GM21447 (cell line): Measurements from ENCODE around the gene LAP3.

Source experiments
- ATAC-seq: cut with Tn5 transposase; IDR thresholded peaks from one replicate; pipeline ENCODE4 v1.9.1; 2021; ENCODE audit not compliant: unreplicated experiment

The LAP3 gene

DNA sequence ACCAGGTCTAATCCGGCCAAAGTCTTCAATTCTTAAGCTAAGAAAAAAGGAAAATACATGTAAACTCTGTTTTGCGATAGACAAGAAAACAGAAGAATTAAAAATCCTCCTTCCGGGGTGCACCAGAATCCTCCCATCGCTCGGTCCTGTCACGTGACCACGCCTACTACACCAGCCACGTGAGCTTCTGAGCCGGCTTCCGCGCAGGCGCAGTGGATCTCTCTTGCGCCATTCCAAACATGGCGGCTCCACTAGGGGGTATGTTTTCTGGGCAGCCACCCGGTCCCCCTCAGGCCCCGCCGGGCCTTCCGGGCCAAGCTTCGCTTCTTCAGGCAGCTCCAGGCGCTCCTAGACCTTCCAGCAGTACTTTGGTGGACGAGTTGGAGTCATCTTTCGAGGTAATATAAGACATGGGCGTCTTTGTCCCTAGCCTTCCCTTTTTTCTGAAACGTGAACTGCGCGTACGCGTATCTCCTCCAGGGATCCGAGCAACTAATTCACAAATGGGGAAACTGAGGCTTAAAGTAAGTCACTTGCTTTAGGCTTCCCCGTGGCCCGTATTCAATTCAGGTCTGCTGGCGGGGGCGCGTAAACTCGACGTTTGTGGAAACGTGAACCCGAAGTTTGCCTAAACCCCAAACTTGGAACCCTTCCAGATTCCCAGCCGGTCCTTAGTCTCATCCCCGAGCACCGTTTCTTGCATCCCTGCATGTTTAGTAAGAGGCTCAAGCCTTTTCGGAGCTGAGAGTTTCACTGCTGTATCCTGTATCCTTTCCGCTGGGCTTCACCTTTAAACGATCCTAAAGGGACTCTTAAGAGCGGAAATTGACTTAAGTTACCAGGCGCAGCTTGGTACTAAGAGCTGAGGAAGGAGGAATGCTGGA is 37.7 kb downstream of the LAP3 start, which contains the start of gene MED28:
MED28 (plus strand) TSS at position 226 of the 884 bp plus-strand sequence; CDS start at position 240, 14 bp downstream.
- ATAC-seq = peak; percentile 95

DNA sequence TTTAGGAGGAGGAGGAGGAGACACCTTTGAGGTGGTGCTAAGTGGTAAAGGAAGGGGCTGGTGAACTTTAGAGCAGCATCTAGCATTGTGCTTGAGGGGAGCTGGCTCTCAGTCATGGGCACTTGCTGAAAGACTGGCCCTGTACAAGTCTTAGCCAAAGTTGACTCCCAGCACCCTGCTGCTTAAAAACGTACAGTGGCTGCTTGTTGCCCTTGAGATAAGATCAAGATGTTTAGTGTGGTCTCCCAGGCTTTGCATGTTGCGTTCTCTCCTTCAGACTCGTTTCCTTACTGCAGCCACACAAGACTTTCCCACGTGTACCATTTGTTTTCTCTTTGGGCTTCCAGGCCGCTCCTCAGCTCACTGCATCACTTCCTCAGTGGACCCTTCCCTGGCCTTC is 39.3 kb downstream of the LAP3 start:
- no peak for ATAC-seq

DNA sequence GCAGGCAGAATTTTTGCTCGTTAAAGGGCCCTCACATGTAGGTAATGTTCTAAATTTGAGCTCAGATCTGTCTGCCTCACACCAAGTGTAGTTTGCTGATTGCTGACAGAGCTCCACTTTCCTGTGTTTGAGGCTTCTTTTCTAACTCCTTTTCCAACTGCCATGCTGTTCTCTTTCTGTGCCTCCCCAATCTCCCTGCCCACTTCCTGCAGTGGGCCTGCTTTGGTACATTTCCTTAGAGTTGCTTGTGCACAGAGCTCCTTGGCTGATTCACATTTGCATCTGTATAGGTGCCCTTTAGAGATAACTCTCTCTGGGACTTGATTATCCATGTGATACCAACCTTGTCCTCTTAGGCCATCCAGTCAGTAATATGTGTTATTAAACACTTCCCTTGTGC is 41.9 kb downstream of the LAP3 start:
- no peak for ATAC-seq

DNA sequence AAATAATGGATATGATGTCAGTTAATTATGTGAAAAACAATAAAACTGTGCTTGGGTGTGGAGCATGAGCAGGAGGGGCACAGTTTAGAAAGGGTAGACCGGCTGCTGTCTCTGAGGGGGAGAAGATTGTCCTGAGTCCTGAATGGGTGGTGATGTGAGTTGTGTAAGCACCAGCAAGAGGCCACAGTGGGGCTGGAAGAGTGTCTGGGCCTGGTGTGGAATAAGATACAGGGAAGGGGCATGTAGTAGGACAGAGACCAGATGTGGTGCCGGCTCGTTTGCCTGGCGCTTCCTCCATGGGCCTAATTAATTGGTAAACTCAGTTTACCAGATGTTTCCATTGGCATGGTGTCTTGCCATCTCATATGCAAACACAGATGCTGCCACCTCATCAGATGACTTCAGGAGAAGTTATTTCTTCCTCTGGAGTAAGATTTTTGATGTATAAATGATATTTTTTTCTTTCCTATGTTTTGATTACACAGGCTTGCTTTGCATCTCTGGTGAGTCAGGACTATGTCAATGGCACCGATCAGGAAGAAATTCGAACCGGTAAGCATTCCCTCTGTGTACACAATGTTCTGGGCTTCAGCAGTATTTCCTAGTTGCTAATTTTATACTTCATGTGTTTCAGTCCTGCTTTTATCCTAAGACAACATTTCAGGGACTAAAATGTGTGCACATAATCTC is 42.6 kb downstream of the LAP3 start:
- ATAC-seq = no peak

DNA sequence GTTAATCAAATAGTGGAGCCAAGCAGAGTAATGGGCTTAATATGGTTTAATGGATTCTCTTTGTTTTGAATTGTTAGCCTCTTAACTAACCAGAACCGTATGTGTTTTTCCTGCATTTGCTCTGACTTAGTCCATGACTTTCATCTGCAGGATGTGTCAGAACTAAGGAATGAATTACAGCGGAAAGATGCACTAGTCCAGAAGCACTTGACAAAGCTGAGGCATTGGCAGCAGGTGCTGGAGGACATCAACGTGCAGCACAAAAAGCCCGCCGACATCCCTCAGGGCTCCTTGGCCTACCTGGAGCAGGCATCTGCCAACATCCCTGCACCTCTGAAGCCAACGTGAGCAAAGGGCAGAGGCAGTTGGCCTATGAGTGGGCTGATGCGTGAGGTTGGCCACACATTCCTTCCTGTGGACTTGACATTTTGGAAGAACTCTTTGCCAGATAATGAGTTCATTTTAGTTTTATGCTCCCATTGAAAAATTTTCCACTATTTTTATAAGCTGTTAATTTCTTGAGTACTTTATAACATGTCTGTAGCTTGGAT is 46.5 kb downstream of the LAP3 start:
- ATAC-seq = no peak

DNA sequence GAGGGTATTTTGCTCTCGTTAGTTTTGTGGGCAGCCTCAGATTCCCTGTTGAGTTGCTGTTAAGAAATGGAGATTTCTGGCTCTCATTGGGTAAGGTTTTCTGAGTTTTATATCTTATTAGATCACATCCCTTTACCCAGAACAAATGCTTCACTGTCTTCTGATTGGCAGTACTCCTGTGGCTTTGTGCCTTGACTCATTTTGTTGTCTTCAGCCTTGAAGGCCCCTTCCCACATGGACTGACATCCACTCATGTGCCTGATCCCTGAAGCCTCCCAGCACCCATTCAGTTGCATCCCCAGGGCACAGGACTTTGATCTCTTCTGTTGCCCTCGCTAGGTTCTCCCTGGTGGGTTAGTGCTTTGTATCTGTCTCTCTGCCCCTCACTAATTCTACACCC is 47.8 kb downstream of the LAP3 start:
- no peak for ATAC-seq

DNA sequence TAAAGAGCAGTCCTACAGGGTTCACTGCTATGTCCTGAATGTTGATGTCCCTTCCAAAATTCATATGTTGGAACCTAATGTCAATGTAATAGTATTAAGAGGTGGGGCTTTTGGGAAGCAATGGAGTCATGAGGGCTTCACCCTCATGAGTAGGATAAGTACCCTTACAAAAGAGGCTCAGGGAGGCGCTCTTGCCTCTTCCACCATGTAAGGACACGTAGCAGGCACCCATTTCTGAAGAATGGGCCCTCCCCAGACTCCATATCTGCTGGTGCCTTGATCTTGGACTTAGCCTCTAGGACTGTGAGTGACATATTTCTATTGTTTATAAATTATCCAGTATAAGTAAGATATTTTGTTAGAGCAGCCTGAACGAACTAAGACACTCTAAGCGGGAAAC is 53.2 kb downstream of the LAP3 start:
- ATAC-seq = no peak

DNA sequence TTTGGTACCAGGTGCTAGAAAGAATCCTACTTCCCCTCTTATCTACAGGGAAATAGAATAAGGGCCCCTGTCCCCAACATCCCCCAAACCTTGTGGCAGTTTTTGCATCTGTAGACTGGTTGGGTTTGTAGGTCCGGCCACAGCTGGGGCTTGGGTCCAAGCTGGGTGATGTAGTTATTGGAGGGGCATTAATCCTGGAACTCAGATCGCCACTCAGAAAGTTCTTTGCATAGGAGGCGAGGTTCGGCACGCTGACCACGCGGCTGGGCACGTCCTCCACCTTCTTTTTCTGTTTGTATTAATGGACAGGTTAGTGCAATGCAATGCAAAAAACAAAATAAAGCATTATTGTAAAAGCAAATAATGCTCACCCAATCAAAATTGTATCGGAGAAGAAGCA is 56.6 kb downstream of the LAP3 start:
- ATAC-seq = no peak

DNA sequence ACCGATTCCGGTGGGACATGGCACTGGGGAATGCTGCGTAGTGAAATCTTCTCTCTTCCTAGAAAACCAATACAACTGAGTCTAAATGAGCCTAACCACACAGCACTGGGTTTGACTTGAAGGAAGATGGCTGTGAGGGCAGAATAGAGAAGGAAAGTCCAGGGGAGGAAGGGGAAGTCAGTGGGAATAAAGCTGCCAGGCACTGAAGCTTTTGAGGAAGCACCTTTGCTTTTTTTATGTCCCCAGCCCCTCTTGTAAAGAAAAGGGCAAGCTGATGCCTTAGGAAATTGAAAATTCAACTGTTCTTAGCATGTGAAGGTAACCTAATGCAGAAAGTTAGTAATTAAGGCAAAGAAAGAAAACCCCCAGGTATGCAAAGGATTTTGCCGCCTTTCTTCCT is 58.1 kb downstream of the LAP3 start:
- no peak for ATAC-seq

DNA sequence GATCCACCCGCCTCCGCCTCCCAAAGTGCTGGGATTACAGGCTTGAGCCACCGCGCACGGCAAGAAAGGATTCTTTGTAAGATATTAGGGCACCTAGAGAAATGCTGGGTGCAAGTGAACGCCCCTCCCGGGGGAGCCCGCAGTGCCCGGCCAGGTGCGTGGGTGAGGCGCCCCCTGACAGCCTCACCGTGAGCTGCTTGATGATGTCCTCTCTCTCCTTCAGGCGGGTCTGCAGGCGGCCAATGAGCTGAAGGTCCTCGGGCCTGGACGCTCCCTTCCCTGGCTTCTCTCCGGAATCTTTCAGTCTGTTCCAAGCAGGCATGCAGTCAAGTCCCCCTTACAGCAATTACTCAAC is 59.3 kb downstream of the LAP3 start:
- ATAC-seq = no peak

DNA sequence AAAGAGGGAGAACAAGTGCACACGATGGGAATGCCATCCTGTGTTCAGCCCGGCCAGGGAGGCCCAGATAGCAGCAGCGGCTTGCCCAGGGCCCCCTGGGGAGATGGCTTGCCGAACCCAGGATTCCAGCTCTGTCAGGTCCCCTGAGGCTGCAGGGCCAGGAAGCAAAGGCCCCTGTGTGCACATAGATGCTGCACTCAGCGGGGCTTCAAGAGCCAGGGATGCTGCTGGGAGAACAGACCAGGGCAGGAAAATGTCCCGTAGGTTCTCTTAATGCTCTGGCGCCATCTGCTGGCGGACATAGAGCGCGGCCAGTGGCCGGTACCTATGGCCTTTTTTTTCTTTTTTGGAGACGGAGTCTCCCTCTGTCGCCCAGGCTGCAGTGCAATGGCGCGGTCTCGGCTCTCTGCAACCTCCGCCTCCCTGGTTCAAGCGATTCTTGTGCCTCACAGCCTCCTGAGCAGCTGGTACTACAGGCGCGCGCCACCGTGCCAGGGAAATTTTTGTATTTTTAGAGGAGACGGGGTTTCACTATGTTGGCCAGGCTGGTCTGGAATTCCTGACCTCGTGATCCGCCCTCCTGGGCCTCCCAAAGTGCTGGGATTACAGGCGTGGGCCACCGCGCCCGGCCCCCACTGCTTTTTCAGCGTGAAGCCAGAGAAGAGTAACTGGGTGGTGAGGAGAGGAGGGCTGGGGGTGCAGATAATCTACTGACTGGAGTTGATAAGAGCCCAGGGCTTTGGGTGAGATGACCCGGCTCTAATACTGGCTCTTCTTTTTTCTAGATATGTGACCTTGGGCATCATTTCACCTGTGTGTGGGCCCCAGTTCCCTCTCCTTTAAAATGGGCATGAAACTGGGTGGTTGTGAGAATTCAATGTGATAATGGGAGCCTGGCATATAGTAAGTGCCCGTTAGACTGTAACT is 60.0 kb downstream of the LAP3 start:
- peak; percentile 92 for ATAC-seq

DNA sequence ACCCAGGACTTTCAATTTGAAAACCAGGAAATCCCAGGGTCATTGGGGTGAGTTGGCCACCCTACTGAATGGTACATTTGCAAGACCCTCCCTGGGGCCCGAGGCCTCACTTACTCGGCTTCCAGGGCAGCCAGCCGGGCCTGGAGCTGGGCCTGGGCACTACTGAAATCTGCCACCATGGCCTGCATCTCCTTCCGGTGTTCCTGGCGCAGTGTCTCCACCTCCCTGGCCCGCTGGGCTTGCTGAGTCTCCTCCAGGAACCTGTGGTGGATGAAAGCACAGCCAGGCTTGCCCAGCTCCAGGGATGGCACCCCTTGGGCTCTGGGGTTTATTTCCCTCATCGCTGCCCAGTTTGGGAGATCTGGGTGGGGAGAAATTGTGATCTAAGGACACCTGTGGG is 62.1 kb downstream of the LAP3 start:
- no peak for ATAC-seq

DNA sequence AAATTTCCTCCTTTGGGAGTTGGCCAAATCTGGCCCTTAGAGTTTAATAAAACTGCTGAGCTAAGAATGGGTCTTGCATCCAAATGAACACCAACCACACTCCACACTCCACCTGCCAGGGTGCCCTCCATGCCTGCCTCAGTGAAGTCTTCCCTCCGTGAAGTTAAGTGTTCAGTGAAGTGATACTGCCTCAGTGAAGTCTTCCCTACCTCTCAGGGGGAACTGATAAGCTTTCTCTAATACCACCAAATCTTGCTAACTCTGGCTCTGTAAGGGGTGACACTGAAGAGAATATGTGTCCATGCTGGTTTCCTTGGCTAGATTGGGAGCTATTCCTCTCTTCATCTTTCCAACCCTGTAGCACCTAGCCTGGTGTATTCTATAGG is 65.4 kb downstream of the LAP3 start:
- no peak for ATAC-seq

DNA sequence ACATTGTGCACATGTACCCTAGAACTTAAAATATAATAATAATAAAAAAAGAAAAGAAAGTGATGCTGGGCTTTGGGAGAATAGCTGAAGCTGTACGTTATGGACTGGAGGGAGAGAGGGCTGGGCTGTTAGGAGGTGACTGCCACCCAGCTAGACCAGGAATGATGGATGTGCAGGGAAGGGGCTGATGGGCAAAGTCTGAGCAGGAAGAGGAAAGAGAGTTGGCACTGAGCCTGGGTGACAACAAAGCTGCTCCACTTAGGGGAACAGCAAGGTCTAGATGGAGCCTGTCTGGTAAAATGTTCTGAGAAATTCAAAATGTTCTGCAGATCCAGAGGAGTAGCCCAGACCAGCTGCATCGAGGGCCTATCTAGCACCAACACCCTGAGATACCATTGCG is 69.7 kb downstream of the LAP3 start:
- ATAC-seq = no peak

DNA sequence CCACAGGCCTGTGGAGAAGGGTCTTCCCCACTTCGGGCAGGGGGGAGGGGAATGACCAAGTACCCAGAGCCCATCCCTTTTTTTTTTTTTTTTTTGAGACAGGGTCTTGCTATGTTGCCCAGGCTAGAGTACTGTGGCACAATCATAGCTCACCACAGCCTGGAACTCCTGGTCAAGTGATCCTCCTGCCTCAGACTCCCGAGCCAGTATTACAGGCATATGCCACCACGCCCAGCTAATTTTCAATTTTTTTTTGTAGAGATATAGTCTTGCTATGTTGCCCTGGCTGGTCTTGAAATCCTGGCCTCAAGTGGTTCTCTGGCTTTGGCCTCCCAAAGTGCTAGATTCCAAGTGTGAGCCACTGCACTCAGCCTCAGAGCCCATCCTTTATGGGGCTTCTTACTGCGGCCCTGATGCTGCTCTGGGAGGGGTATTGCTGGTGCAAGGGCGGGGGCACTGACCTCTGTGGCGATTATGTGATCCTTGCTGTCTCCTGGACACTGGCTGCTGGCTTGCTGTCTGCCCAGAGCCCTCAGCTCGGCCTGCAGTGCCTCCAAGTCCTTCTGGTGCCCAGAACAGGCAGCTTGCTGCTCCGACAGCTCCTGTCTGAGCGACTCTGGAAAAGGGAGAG is 70.3 kb downstream of the LAP3 start:
- ATAC-seq = no peak

DNA sequence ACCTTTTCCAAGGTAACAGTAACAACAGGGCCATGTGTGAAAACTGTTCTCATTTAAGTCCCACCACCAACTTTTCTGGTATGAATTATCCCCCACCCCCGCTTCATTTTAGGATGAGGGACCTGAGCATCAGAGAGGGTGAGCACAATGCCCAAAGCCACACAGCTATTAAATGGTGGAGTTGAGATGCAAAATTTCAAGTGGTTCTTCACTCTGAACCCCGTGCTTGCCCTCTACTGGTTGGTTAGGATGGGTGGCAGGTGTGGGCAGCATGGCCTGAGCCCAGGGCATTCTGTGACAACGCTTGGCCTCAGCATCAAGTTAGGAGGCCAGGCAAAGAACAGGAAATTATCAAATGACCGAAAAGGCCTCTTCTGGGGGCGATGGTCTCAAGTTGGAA is 70.9 kb downstream of the LAP3 start:
- no peak for ATAC-seq

DNA sequence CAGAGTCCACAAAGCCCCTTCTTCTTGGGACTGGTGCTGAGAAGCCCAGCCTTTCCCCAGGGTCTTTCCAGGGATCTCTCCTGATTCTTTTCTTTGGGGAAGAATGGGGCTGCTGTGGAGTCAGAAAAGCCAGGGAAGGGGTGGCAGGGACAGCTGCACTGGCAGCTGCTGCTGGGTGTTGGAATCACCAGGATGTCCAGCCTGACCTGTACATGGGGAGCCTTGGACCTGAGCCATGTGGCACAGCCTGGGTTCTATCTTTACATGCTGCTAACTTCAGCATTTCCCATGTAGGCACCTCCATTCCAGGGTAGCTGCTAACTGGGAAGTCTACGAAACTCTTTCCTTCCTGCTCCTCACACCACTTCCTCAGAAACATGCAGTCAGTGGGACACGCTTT is 73.4 kb downstream of the LAP3 start:
- ATAC-seq = no peak

DNA sequence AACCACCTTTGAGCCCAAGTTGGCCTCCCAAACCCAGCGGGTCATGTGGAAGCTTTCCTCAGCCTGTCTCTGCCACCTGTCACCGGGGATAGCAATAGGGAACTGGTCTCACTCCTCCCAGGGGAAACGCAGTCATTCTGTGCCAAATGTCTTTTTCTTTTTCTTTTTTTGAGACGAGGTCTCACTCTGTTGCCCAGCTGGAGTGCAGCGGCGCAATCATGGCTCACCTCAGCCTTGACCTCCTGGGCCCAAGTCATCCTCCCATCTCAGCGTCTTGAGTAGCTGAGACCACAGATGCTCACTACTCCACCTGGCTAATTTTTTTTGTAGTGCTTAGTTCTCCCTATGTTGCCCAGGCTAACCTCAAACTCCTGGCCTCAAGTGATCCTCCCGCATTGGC is 77.7 kb downstream of the LAP3 start:
- ATAC-seq = no peak

DNA sequence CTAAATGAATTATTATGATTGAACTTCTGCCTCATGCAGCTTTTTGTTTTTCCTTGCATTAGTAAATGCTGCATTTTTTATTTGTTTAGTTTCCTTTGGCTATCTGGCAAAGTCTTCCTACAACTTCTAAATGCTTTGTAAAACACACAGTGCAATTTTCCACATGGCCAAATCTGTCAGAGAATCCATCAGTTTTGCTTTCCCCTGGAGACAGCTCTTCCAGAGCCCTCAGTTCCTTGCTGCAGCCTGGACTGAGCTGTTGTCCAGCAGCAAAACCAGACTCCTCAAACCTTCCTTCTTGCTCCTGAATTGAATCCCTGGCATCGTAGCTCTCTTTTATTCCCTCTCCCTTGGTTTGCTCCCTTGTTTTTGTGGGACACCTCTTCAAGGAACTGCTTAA is 80.1 kb downstream of the LAP3 start:
- no peak for ATAC-seq
